ENCODE measurements around the gene A1CF.

Gene A1CF

GRCh38 chr10:50862719-50863118, 22.7 kb downstream of the A1CF start:
- no peak for DNase-seq (ENCODE audit: low read depth, low spot score)

GRCh38 chr10:50861370-50861769, 24.1 kb downstream of the A1CF start:
- DNase-seq (ENCODE audit: low read depth, low spot score) = no peak

- no peak for DNase-seq (ENCODE audit: low read depth, low spot score)
These were observed 27.8 kb downstream of the A1CF start for GRCh38 chr10:50857579-50857978.

GRCh38 chr10:50855461-50855860, 30.0 kb downstream of the A1CF start:
- DNase-seq (ENCODE audit: low read depth, low spot score) = no peak

- DNase-seq (ENCODE audit: low read depth, low spot score) = no peak
These were observed 30.4 kb downstream of the A1CF start for GRCh38 chr10:50855015-50855414.

GRCh38 chr10:50853557-50853956, 31.9 kb downstream of the A1CF start:
- no peak for DNase-seq (ENCODE audit: low read depth, low spot score)

GRCh38 chr10:50851884-50852671, 33.3 kb downstream of the A1CF start:
- no peak for DNase-seq (ENCODE audit: low read depth, low spot score)

GRCh38 chr10:50850578-50851230, 34.7 kb downstream of the A1CF start:
- DNase-seq (ENCODE audit: low read depth, low spot score) = no peak

- peak; percentile 51 for DNase-seq (ENCODE audit: low read depth, low spot score)
These were observed 38.7 kb downstream of the A1CF start for GRCh38 chr10:50846753-50847152.

- DNase-seq (ENCODE audit: low read depth, low spot score) = no peak
These were observed 48.3 kb downstream of the A1CF start for GRCh38 chr10:50837095-50837494.

GRCh38 chr10:50832171-50832751, 53.2 kb downstream of the A1CF start:
- DNase-seq (ENCODE audit: low read depth, low spot score) = no peak

GRCh38 chr10:50830066-50830465, 55.4 kb downstream of the A1CF start:
- DNase-seq (ENCODE audit: low read depth, low spot score) = no peak

- no peak for DNase-seq (ENCODE audit: low read depth, low spot score)
These were observed 60.6 kb downstream of the A1CF start for GRCh38 chr10:50824782-50825181.

GRCh38 chr10:50823789-50824188, 61.6 kb downstream of the A1CF start:
- no peak for DNase-seq (ENCODE audit: low read depth, low spot score)

GRCh38 chr10:50809596-50809995, 75.8 kb downstream of the A1CF start:
- no peak for DNase-seq (ENCODE audit: low read depth, low spot score)

GRCh38 chr10:50807851-50808776, 77.3 kb downstream of the A1CF start:
- DNase-seq (ENCODE audit: low read depth, low spot score) = no peak

GRCh38 chr10:50805981-50806622, 79.3 kb downstream of the A1CF start:
- DNase-seq (ENCODE audit: low read depth, low spot score) = no peak

- no peak for DNase-seq (ENCODE audit: low read depth, low spot score)
These were observed 85.8 kb downstream of the A1CF start for GRCh38 chr10:50799595-50799994.

GRCh38 chr10:50798297-50798696, 87.1 kb downstream of the A1CF start:
- no peak for DNase-seq (ENCODE audit: low read depth, low spot score)

- no peak for DNase-seq (ENCODE audit: low read depth, low spot score)
These were observed 88.7 kb downstream of the A1CF start for GRCh38 chr10:50796693-50797092.

GRCh38 chr10:50794490-50794889, 90.9 kb downstream of the A1CF start:
- no peak for DNase-seq (ENCODE audit: low read depth, low spot score)
